ELF-1 (cell line): ENCODE data around the gene ILDR2.

Experiments
- DNase-seq: peaks from one replicate; pipeline ENCODE4 v3.0.0-alpha.2; 2016; ENCODE audit warnings: low read depth, low spot score

Gene ILDR2

GRCh38 chr1:166925810-166926478 is 49.4 kb downstream of the ILDR2 start:
- peak; percentile 27 for DNase-seq

DNA sequence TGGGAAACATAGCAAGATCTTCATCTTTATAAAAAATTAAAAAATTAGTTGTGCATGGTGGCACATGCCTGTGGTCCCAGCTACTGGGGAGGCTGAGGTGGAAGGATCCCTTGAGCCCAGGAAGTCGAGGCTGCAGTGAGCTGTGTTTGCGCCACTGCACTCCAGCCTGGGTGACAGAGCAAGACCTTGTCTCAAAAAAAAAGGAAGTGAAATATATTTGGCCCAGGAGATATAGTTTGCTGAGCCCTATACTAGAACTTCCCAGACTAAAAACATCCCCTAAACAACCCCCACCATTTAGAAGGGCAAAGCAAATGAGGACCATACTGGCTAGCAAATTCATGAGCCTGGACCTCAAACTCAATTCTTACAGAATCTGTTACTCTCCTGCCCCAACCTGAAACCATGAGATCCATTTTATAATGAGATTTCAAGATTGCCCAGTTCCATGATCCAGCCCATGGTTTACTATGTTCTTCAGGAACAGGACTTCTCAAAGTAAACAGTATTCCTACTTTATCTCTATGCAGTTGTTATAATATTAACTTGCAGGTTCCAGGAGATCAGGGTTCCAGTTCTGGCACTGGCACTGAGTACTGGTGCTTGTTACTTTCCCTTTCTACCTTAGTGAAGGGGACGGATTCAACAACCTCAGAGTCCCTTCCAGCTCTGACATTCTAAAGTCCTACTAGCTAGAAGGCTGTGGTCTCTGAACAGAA is 50.4 kb downstream of the ILDR2 start:
- no peak for DNase-seq

- peak; percentile 73 for DNase-seq
Measured at GRCh38 chr1:166920561-166921475, 54.5 kb downstream of the ILDR2 start.

GRCh38 chr1:166918956-166919316 is 56.4 kb downstream of the ILDR2 start:
- DNase-seq = no peak

GRCh38 chr1:166918088-166918955 is 57.0 kb downstream of the ILDR2 start:
- DNase-seq = no peak

- no peak for DNase-seq
Measured at GRCh38 chr1:166915941-166916340, 59.4 kb downstream of the ILDR2 start.

GRCh38 chr1:166915042-166915441 is 60.3 kb downstream of the ILDR2 start:
- no peak for DNase-seq

GRCh38 chr1:166914111-166914510 is 61.2 kb downstream of the ILDR2 start:
- DNase-seq = no peak

DNA sequence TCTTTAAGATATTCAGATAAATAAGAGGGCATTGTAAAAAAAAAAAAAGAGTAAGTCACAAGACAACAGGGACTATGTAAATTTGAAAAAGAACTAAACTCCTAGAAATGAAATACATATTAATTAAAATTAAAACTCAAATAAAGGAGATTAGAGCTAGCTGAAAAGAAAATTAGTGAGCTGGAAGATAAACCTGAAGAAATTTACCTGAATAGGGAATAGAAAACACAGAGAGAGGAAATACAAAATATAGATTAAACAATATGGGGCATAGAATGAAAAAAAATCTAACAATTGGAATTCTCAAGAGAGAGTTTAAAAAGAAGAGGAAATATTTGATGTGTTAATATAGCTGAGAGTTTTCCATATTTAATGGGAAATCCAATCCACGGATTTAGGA is 63.7 kb downstream of the ILDR2 start:
- no peak for DNase-seq

DNA sequence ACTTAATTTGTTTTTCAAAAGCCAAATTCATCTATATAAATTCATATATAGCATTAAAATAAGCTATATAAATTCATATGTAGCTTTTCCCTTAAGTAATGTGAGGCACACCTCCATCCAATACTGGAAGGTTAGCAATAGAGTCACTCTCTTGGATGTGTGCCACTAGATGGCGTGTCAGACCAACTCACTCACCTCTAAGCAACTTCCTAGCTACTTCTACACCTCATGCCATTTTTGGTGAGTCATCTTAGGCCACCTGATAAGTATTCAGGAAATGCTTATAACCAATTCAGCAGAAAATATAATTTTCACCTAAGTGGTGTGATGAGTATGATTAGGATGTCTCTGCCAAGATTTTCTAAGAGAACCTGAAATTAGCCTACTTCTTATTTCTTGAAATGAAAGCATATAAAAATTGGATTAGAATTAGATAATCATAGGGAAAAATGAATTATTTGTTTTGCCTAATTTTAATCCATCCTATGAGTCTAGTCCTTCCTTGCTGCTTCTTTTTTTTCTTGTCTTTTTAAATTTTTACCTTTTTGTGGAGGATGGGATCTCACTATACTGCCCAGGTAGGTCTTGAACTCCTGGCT is 64.8 kb downstream of the ILDR2 start:
- DNase-seq = peak; percentile 74

- DNase-seq = no peak
Measured at GRCh38 chr1:166908942-166909341, 66.4 kb downstream of the ILDR2 start.

DNA sequence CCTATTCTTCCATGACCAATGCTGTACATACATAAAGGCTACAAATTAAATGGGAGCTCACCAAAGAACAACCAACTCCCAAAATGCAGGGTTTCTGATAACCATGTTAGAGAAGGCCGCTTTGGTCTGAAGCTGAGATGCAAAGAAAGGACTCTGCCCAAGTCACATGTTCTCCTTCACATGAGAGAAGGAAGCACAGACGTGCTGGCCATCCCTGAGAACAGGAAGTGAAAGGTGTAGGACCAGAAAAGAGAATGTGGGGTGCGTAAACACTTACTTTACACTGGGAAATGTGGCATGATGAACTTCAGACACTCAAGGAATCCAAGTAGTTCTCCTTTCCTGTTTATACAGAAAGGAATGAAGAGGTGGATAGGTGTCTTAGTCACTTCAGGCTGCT is 67.6 kb downstream of the ILDR2 start:
- DNase-seq = no peak

- no peak for DNase-seq
Measured at GRCh38 chr1:166907051-166907450, 68.3 kb downstream of the ILDR2 start.

GRCh38 chr1:166906647-166907046 is 68.7 kb downstream of the ILDR2 start:
- DNase-seq = no peak

DNA sequence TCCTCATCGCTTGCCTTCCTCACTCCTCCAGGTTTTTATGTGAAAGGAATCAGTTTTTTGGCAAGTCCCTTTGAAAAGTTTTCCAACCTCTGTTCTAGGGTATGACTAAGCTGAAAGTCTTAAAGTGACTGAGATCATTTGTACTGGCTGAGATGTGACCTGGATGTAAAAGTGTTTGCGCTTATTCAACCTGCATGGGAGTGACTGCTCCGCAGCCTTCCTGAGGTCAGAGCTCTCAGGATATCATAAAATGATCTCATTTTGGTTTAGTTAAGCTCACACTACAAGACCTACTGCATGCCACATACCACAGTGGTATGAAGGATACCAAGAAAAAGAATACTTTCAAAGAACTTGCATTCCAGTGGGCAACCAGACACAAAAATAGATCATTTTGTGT is 69.4 kb downstream of the ILDR2 start:
- no peak for DNase-seq

DNA sequence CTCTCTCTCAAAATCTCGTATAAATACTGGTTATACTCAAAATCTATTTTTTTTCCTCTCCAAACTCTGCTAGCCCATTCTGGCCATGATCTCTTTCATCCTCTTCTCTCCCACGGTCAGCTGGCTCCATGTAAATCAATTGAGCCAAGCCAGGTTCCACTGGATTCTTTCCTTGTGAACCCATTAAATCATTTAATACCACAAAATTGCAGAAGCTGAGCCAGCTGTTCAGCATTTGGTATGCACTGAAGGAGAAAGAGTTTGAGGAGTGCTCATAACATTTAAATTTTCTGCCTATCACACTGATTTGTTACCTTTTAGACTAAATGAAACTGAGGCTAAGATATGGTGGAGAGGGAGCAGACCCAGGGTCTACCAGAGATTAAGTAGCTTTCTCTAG is 70.2 kb downstream of the ILDR2 start:
- no peak for DNase-seq

DNA sequence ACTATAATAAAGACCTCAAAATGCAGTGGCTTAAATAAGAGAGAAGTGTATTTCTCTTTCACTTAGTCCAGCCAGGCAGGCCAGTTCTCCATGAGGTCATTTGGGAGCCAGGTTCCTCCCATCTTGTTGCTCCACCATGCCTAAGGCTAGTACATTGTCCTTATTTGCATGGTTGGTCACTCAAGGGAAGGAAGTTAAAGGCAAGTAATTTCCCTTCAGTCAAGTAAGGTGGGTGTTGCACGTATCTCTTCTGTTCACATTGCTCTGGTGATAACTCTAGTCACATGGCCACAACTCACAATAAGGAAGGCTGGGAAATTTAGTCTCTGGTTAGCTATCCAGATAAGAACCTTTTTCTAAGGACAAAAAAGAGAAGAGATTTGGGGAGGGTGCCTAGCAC is 72.1 kb downstream of the ILDR2 start:
- no peak for DNase-seq

GRCh38 chr1:166902279-166902678 is 73.1 kb downstream of the ILDR2 start:
- no peak for DNase-seq

DNA sequence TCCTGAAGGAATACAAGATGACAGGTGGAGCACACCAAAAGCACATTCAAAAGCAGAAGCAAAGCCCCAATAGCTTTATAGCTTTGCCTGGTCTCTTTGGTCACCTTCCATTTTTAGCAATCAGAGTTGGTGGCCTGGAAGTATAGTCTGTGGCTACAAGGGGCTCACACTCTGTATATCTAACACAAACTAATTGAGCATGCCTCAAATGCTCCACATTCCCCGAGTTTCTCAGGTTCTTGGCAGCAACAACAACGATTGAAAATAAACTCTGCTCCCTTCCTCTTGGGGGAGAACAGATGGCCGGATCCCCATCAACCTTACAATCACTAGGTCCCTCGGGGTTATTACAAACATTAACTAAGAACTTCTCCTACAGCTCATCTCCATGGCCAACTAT is 74.4 kb downstream of the ILDR2 start:
- DNase-seq = no peak

DNA sequence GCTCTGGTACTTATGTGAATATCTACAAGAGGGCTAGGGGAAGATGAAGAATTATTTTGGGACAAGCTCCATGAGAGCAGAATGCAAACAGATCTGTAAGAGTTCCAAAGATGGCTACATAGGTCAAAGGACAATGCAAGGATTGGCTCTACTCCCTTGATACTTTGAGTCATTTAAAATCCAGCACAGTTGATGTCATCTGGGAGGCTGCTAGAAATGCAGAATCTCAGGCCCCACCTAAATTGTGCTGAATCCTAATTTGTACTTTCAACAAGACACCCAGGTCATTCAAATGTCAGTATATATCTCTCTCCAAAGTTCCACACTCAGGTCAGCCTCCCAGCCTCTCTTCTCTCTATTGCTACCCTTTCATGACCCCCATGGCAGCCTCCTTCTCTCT is 75.6 kb downstream of the ILDR2 start:
- no peak for DNase-seq

- no peak for DNase-seq
Measured at GRCh38 chr1:166895766-166896165, 79.6 kb downstream of the ILDR2 start.
